GM12878 (cell line): Measurements from ENCODE around the gene CLTCL1. TPM values are rescaled to one million over a fixed set of nuclear protein-coding genes. Genes with fewer than 3 reads are reported as not detected.

ENCODE experiments used
- ATAC-seq: fragments of 200-7000 bp; cut with Tn5 transposase; 3 replicates; pipeline ENCODE4 v1.9.1; 2020; ENCODE audit warnings: mild to moderate bottlenecking, moderate library complexity
- BruUV-seq: library from RNA; stranded (reverse); fragments of 400-500 nt; replicated peaks from 2 replicates; lab custom pipeline; 2021; lab: Mats Ljungman, UMichigan
- CTCF ChIA-PET: fragments of 300-600 bp; sonication (Branson Sonifier 250); formaldehyde crosslinking; extraction: SDS; loops from one replicate; lab custom pipeline; 2021; ENCODE audit warnings: inconsistent platforms; lab: Yijun Ruan, JAX
- POLR2A ChIA-PET: fragments of 350-600 bp; formaldehyde crosslinking; extraction: SDS; loops from one replicate; lab custom pipeline; 2021; ENCODE audit warnings: inconsistent platforms; lab: Charles Lee
- RAD21 ChIA-PET: fragments of 300-600 bp; sonication (Branson Sonifier 250); formaldehyde crosslinking; loops from one replicate; lab custom pipeline; 2023; ENCODE audit warnings: antibody characterized with exemption; ENCODE audit not compliant: unreplicated experiment; lab: Charles Lee
- SMC1A ChIA-PET: fragments of 300-600 bp; sonication (Branson Sonifier 250); formaldehyde crosslinking; loops from one replicate; lab custom pipeline; 2023; ENCODE audit not compliant: unreplicated experiment, uncharacterized antibody; lab: Charles Lee
- DNase-seq: peaks from one replicate; pipeline ENCODE4 v3.0.0-alpha.2; 2011; ENCODE audit warnings: low read depth, low spot score
- FAIRE-seq: peaks from 3 replicates; lab custom pipeline; 2011; peaks lifted over from hg19 to GRCh38; lab: Jason Lieb, UNC
- H2AFZ ChIP-seq: 2 replicates; pipeline ENCODE4 v1.6.0; 2011; ENCODE audit warnings: low read depth, low read length, control low read depth; ENCODE audit not compliant: control insufficient read depth
- H3K27ac ChIP-seq: 2 replicates; pipeline ENCODE4 v1.5.1; 2011; ENCODE audit warnings: control low read depth; ENCODE audit not compliant: control insufficient read depth, insufficient read depth
- H3K27me3 ChIP-seq, 2 experiments: replicated peaks in 1 of 2; 2 replicates each; pipeline versions ENCODE4 v1.6.0 to v1.6.1; 2011; ENCODE audit warnings: low read length in 1 of 2; ENCODE audit not compliant: control insufficient read depth in 2 of 2, insufficient read depth in 2 of 2
- H3K36me3 ChIP-seq, 2 experiments: 2 replicates each; pipeline ENCODE4 v1.5.1; 2011; ENCODE audit warnings: low read length in 1 of 2; ENCODE audit not compliant: control insufficient read depth in 2 of 2, insufficient read depth in 2 of 2
- H3K4me1 ChIP-seq: 2 replicates; pipeline ENCODE4 v1.6.1; 2011; ENCODE audit warnings: mild to moderate bottlenecking, low read length, moderate library complexity, mixed read lengths; ENCODE audit not compliant: control insufficient read depth, insufficient read depth
- H3K4me2 ChIP-seq: 2 replicates; pipeline ENCODE4 v1.6.0; 2011; ENCODE audit warnings: control low read depth; ENCODE audit not compliant: control insufficient read depth, insufficient read depth
- H3K4me3 ChIP-seq: fragments of 200-600 bp; sonication (generic); 2 replicates; pipeline ENCODE4 v1.5.1; 2016
- H3K79me2 ChIP-seq: 2 replicates; pipeline ENCODE4 v1.6.0; 2011; ENCODE audit warnings: low read length; ENCODE audit not compliant: control insufficient read depth, insufficient read depth
- H3K9ac ChIP-seq: 2 replicates; pipeline ENCODE4 v1.8.0; 2011; ENCODE audit warnings: low read length, control low read depth, mixed read lengths; ENCODE audit not compliant: control insufficient read depth, insufficient read depth
- H3K9me3 ChIP-seq: replicated peaks from 3 replicates; pipeline ENCODE4 v1.5.1; 2011; ENCODE audit warnings: mild to moderate bottlenecking, low read length; ENCODE audit not compliant: control insufficient read depth, insufficient read depth
- H4K20me1 ChIP-seq: 2 replicates; pipeline ENCODE4 v1.6.0; 2011; ENCODE audit not compliant: control insufficient read depth, insufficient read depth
- CHD4 ChIP-seq: fragments of 200-600 bp; sonication (generic); IDR thresholded peaks from 2 replicates; pipeline ENCODE4 v1.6.1; 2016; ENCODE audit warnings: mild to moderate bottlenecking
- CREB1 ChIP-seq: IDR thresholded peaks from 2 replicates; pipeline ENCODE4 v1.6.1; 2012; ENCODE audit warnings: low read depth, mild to moderate bottlenecking, inconsistent platforms
- HDAC6 ChIP-seq: fragments of 200-600 bp; sonication (generic); IDR thresholded peaks from one replicate; pipeline ENCODE4 v1.8.0; 2017; ENCODE audit warnings: antibody characterized with exemption; ENCODE audit not compliant: unreplicated experiment
- MXI1 ChIP-seq: fragments of 150-350 bp; IDR thresholded peaks from 2 replicates; pipeline ENCODE4 v1.6.1; 2011; ENCODE audit warnings: low read depth, mild to moderate bottlenecking, inconsistent platforms, low read length, improper control_type of control experiment
- POLR2AphosphoS5 ChIP-seq: IDR thresholded peaks from 2 replicates; pipeline ENCODE4 v1.6.1; 2011; ENCODE audit warnings: mild to moderate bottlenecking, low read length, inconsistent platforms
- SPI1 ChIP-seq: IDR thresholded peaks from 2 replicates; pipeline ENCODE4 v1.6.1; 2011; ENCODE audit warnings: low read depth, mild to moderate bottlenecking, low read length, moderate library complexity, borderline replicate concordance; ENCODE audit not compliant: insufficient read depth
- USF1 ChIP-seq: IDR thresholded peaks from 2 replicates; pipeline ENCODE4 v1.6.1; 2011; ENCODE audit warnings: borderline replicate concordance, low read depth, mild to moderate bottlenecking, moderate library complexity, mixed read lengths, low read length; ENCODE audit not compliant: insufficient read depth; ENCODE audit errors: extremely low read length
- ZNF687 ChIP-seq: fragments of 450-650 bp; IDR thresholded peaks from 2 replicates; pipeline ENCODE4 v1.6.1; 2017; ENCODE audit warnings: mild to moderate bottlenecking, moderate library complexity
- WGBS: methylation state at CpG from one replicate; pipeline ENCODE4 v1.1.6; 2016; ENCODE audit warnings: low lambda C conversion rate; ENCODE audit not compliant: insufficient replicate concordance, insufficient coverage; ENCODE audit errors: missing lambda C conversion rate; 5-methylcytosine and 5-hydroxymethylcytosine counted together
- in situ Hi-C: fragments of 300-500 bp; cut with MboI; formaldehyde crosslinking; loops from 9 replicates; pipeline ENCODE4 v1.14.3; 2018; ENCODE audit warnings: mixed read lengths
- intact Hi-C: fragments of 100-400 bp; cut with micrococcal nuclease; formaldehyde crosslinking; loops from one replicate; pipeline ENCODE4 v1.14.2; 2022; ENCODE audit not compliant: unreplicated experiment
- polyA plus RNA-seq, 11 experiments: library from polyadenylated mRNA; depleted of rRNA in 4 of 11; unstranded in 6 of 11; stranded (reverse) in 5 of 11; fragments of >200 nt; fragmentation: Nextera tagmentation in 4 of 11; fragmentation: Illumina TruSeq in 1 of 11; extraction: Ambion mirVana in 4 of 11; extraction: Trizol in 1 of 11; gene quantifications; 1 replicate in 1 of 11; 2 replicates in 10 of 11; pipeline versions ENCODE4 v1.2.1 to v1.2.3, GENCODE V29; 2011 to 2016; ENCODE audit warnings: inconsistent platforms in 2 of 11, missing spikeins in 2 of 11, low read depth in 1 of 11
- total RNA-seq, 4 experiments: library from RNA; depleted of rRNA in 3 of 4; stranded (reverse); fragments of >200 nt in 3 of 4; fragmentation: Illumina TruSeq in 1 of 4; extraction: Trizol in 1 of 4; gene quantifications; 2 replicates each; pipeline versions ENCODE4 v1.2.1 to v1.2.3, GENCODE V29; 2013 to 2021

CLTCL1 gene
- total and polyA plus RNA-seq, 10 of the 15 experiments (the other 5 are each of a cell fraction or from before 2014, with no cell fraction given): under 0.01 to 0.35 (median 0.12) TPM; not detected in 2

- FAIRE-seq (no peak), ATAC-seq (no peak), DNase-seq (no peak)
- Histone ChIP-seq H4K20me1 (no peaks in the 10 kb centered on the region), H2AFZ (no peak overlapping the region), H3K27me3 (no peaks in the 10 kb centered on the region), H3K27ac (no peak overlapping the region), H3K79me2 (no peaks in the 10 kb centered on the region), H3K9ac (no peak overlapping the region), H3K36me3 (no peaks in the 10 kb centered on the region), H3K4me3 (no peak overlapping the region), H3K4me2 (no peak overlapping the region), H3K4me1 (no peaks in the 10 kb centered on the region), H3K9me3 (no peaks in the 10 kb centered on the region)
- RAD21 ChIA-PET: no interaction called here
- in situ Hi-C loops: no loop called here
- TF ChIP-seq SPI1 (no peak), POLR2AphosphoS5 (no peak), USF1 (no peak), ZNF687 (no peak), MXI1 (no peak), CHD4 (no peak), HDAC6 (no peak), CREB1 (no peak)
- BruUV-seq: no TSS peak
- SMC1A ChIA-PET: no interaction called here
- POLR2A ChIA-PET: no interaction called here
- 0% methylated on average over 1 of the region's 1 CpG for WGBS
- intact Hi-C loops: loop anchor here (5.0 kb wide), 1 partner anchor 329 kb away; no protein-coding TSS in a partner anchor
- CTCF ChIA-PET: no interaction called here
These were observed 12.3 kb upstream of the CLTCL1 start for GRCh38 chr22:19303785-19304184.
